NCI-H2227 (cell line): ENCODE data around the gene ASXL3.

ENCODE experiments used
- DNase-seq: peaks from one replicate; lab custom pipeline; 2025; ENCODE audit not compliant: unreplicated experiment; lab: John Stamatoyannopoulos, UW

The ASXL3 gene

DNA sequence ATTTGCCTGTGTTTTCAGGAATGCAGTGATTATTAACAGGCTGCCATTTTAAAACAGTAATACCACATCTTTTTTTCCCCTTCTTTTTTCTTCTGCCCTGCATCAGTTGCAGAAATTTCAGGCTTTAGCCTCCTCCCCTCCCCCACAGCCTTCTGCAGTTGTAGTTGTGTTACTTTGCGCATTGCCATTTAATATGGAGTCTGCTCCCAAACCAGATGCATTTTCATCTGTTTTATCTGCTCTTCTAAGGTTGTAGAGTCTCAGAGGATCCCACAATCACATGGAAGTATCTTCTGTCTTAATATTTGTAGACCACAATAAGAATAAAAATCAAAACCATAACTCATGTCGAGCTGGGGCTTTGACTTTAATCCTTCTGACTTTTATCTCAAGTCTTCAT is 3.8 kb downstream of the ASXL3 start:
- no peak for DNase-seq

DNA sequence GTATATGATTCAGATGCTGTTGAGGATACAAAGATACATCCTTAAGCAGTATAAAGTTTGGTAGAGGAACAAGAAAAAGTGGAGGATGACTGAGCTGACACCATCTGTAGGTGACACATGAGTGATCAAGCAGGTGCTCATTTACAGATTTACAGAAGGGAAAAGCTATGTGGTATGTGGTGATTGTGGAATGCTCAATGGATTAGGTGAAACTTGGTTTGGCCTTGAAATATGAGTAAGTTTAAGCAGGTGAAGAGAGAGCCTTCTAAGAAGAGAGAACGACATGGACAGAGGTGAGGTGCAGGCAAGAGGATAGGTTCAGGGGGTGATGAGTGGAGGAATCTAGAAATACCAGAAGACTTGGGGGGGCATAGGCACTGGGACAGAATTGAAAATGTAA is 5.9 kb downstream of the ASXL3 start:
- no peak for DNase-seq

DNA sequence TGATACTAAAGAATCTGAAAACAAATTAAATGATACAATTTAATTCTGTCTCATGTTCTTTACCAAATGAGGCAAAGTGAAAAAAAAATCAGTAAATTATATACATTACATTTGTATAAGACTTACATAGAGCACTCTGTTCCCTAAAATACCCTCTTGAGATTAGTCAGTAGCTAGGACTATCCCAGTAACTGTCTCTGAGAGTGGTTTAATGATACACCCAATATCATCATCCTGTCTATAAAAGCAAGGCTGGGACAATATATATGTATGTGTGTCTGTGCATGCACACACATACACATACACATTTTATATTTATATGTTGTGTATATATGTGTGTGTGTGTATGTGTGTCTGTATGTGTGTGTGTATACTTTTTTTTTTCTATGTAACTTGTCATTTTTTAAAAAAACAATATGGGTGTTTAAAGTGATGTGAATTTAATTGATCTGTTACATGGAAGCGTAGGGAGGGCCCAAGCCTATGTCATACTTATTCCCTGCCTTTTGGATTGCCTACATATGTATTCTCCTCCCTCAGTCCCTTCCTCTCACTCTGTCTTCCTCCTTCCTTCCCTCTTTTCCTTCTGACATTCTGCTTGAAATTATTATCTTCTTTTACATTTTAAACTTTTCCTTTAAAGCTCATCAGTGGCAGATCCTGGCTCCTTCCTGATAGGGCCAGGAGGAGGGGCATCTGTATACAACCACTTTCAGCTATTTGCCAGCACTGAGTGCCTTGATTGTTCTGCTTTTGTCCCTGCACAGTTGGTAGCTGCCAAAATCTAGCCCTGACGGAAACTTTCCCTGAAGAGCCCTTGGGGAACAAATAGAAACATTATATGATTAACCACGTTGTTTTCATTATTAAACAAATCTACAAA is 6.8 kb downstream of the ASXL3 start:
- no peak for DNase-seq

DNA sequence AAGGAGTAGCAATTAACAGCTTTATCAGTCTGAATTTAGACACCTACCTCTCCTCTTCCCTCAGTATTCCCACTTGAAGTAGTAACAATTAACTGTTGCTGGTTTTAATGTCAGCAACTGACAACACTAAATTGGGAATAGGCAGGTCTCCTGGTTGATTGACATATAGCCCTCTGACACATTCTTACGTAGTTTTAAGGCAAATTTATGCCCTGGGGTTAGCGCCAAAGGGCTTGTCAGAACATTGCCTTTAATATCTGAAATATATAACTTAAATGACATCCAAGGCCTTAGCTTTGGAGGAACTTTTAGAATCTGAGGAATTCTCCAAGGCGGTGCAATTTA is 7.4 kb downstream of the ASXL3 start:
- no peak for DNase-seq

DNA sequence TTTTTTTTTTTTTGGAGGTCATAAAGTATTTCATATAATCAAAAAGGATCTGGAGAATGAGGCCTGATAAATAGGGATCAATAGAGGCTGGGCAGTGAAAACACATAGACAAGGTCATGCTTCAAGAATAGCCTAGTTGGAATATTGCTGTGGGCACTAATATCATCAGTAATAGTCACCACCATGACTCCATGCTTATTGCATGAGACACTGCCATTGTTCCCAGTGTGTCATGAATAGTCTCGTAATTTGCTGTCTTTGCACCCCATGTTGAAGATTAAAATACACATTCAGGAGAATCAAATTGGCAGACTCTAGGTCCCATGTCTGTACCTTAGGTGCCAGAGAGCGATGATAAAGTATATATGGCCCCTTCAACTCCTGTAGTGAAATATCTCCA is 10.3 kb downstream of the ASXL3 start:
- no peak for DNase-seq

DNA sequence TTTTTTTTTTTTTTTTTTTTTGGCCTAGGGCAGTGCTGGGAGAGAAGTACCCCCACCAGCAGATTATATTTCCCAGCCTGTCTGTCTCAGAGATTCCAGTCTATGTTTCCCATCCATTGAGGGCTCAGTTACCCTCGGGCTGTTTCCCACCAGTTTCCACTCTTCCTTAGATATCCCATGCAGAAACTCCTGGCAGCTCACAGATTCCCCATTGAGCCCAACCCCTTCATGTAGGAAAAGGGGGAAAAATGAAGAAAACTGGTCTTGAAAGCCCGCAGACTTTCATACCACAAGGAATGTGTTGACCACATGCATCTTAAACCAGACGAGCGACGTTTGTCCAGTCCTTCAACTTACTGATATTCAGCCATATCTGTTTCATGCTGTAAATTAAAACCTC is 15.2 kb downstream of the ASXL3 start:
- no peak for DNase-seq

DNA sequence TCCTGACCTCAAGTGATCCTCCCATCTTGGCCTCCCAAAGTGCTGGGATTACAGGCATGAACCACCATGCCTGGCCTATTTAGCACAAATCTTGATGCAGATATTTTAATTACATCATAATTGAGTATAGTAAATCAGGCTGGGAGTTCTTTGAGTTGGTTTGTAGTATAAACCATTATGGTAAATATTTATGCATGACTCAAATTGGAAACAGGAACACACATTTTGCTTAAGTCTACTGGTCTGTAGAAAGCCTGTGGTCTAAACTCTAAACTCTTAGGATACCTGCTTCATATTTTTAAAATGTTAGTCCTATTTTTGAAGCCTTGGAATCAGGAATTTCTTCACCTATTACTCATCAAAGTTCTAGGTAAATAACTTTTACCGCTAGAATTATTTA is 16.8 kb downstream of the ASXL3 start:
- no peak for DNase-seq

DNA sequence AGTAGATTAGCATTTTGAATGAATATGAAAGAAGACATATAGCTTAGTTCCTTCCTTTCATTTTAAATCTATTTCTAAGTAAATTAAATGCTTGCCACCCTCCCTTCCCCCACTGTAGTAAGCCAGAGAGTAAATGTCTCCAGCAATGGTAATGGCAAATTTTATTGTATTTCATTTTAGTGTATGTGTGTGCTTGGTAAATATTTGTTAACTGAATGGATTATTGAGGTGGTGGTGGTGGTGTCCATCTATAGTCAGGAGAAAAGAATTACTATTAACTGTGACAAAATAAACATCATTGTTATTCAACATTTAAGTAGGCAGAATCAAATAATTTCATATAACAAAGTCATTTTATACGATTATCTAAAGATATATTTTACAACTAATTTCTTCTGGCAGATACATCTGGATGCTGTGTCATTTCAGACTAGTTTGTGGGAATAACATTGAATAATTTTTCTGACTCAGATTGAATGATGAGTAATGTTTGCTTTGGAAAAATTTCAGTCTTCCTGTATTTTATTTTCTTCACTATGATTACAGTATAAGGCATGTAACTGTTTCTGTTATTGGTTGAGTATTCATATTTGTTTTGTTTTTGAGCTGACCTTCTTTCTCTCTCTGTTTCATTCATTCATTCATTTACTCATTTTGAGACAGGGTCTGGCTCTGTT is 18.3 kb downstream of the ASXL3 start:
- DNase-seq, result no peak

DNA sequence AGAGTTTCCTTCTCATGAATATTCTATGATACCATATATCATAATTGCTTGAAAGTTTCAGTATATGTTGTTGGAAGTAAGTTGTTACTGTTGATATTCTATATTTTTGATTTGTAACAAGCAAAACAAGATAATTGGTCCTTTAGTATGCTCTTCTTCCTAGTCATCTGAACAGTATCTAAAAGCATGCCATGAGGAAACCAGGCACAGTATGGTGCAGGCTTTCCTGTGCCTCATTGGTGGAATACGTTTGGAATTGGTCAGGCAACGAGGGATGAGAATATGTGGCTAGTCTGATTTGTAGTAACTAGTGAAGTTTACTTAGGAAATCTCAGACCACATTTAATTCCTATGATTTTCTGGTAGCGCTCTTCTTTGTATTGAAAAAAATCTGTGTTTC is 22.8 kb downstream of the ASXL3 start:
- DNase-seq, result no peak

DNA sequence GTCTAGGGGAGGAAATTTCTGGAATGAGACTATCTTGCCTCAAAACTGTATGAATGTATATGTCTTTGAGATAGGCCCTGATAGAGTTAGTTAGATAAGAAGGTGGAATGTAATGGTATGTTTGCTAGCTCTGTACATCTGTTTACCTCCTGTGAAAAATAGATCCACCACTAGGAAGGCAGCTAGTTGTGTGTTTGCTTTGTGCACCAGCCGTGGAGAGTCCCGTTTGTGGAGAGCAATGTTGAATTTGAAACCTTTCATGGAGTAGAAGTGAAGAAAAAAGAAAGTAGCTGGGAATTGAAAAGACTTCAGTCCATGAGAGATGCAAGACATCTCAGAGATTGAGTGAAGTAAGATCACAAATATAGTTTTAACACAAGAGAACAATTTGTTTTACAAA is 25.4 kb downstream of the ASXL3 start:
- DNase-seq, result no peak

DNA sequence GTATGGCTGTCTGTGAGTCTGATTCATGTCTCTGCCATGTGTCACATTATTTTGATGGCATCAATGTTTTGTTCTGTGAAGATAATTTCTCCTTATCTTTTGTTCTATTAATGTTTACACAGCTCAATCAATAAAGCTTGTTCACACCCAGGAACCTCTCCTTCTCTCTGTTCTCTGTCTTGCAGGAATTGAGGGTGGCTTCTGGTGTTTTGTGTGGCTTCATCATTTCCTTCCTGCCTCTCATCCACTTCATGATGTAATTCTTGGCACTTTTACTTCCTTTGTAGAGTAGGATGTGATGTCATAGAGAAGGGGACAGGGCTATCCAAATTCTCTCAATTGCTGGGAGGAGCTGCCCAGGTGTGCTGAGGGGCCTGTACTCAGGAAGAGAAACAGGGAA is 27.2 kb downstream of the ASXL3 start:
- no peak for DNase-seq

DNA sequence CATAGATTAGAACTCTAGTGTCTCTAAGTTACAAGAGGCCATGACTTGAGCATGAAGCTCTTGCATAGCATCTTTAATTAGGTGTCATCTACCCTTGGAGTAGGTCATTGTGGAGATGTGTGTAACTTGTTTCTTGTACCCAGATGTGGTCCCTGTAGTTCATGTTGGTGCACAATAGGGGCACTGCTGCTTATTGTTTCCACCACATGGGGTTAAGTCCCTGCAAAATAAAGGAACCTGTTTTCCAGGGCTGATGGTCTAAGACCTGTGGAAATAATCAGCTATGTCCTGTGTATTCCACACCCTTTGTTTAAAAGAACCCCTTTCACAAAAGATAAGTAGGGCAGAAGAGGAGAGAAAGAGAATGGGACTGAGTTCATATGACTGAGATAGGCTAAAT is 28.6 kb downstream of the ASXL3 start:
- no peak for DNase-seq

DNA sequence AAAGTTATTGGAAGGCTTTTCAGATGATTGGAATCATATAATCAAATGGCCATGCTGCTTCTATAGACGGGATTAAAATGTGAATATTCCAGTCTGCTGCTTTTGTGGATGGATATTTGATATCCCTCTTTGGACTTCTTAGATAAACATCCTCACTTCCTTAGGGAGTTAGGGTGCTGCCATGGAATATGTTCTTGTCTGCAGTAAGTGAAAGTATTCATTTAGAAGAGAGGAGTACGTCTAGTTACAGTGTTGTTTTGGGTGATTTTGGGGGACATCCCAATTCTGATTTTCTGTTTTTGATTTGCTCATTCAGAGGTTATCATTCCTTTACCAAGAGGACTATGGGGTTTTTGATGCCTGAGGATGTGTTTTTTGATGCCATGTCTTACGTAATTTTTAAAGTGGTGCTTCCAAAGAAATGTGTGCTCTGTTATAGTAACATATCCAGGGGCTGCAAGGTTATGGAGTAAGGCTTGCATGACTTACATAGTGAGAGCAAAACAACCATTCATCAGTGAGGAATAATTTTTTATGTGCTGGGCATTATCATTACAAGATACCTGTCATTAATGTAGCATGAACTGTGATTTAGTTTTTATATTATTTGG is 33.6 kb downstream of the ASXL3 start:
- no peak for DNase-seq

DNA sequence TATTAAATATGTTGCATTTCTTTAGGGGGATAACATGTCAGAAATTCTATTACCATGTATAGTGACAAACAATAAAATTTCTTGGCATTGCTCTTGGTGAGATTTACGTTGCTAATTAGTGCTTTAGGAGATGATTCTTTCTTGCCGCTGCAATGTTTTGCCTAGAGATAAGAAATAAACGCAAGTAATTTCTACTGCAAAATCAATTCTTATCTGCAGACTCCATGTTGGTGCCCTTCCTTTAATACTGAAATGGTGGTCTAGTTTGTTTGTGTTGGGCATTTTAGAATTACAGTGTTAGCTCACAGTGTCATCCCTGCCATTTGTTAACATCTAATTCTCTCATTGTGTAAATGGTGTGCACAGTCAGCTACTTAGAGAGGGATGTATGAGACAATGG is 34.6 kb downstream of the ASXL3 start:
- no peak for DNase-seq

DNA sequence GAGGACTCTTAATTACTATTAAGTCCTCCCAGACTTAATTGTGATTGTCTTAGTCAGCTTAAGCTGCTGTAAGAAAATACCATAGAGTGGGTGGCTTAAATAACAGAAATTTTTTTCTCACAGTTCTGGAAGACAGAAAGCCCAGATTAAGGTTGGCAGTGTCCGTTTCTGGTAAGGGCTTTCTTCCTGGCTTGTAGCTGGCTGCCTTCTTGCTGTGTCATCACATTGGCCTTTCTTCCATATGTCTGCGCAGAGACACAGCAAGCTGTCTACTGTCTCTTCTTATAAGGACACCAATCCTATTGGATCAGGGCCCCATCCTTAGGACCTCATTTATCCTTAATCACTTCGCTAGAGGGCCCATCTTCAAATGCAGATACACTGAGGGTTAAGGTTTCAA is 38.5 kb downstream of the ASXL3 start:
- no peak for DNase-seq

DNA sequence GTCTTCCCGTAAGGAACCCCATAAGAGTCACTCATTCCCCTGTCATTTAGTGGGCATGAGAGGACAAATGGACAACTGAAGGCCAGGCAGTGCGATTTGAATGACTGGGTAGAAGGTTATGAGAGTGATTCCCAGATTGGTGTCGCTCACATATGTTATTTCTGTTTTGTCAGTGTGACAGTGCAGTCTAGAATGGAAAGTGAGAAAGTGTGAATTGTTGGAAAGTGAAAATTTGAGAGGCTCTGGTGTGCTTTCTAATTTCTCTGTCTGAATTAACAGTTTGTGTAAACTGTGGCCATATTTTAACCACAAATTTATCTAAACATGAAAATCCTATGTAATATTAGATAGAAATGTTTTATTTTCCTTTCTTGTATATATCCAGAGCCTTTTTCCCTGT is 49.1 kb downstream of the ASXL3 start:
- no peak for DNase-seq

DNA sequence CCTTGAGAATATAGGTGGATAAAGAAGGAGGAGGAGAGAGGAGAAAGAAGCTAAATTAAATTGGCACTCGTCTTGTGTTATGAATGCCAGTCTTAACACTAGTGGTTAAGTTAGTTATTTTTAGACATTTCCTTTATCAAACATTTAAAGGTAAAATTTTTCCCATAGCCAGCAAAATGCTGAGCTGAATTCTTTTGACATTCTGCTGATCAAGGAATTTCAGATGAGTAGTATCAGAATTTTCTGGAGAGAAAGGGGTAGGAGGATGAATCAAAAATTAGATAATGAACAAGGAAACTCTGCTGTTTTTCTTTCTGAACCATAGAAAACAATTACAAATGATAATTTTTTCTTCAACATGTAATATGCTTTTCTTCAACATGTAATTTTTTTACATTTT is 52.5 kb downstream of the ASXL3 start:
- DNase-seq, result no peak

DNA sequence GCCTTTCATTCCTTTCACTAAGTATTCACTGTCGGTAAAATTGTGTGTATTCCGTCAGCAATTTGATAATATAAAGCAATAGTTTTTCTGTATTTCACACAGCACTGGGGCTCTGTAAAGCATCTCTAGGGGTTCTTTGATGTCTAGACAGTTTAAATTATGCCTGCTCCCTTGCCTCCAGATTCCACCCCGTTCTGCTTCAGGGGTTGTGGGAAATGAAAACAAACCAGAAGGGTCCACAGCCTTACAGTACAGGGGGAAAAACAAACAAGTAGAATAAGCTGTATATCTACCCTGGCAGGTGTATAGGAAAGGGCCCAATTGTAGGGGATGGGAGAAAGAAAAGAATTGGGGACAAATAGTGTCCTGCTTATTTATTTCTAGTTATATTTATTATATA is 63.1 kb downstream of the ASXL3 start:
- no peak for DNase-seq

DNA sequence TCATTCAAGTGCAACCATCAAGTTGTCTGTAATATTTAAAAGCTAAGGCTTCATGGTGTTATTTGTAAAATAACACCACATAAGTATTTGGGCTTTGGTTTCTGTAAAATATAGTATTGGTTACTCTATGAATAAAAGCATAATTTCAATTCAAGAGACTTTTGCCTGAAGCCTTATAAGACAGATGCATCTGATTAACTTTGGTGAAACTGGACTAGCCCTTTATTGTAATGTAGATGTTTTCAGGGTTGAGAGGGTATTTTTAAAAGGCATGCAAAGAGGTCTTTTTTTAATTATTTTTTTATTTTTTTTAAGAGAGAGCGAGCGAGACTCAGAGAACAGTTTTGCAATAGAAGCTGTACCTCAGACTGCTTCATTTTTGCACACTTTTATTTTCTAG is 66.5 kb downstream of the ASXL3 start:
- no peak for DNase-seq

DNA sequence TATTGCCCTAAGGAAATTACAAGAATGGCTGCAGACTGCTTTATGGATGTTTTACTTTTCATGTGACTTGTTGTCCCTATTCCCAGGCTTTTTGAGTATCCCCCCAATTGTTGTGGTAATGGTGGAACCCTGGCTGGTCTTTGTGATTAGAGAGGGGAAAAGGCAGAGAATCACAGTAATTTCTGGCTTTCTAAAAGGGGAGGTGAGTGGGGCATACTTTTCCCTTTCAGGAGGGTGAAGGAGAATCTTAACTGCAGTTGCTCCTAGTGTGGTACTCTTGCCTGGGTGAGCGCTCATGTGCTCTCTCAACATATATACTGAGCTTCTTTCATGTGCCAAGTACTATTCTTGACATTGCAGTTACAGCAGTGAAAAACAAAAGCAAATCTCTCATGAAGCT is 69.3 kb downstream of the ASXL3 start:
- no peak for DNase-seq

DNA sequence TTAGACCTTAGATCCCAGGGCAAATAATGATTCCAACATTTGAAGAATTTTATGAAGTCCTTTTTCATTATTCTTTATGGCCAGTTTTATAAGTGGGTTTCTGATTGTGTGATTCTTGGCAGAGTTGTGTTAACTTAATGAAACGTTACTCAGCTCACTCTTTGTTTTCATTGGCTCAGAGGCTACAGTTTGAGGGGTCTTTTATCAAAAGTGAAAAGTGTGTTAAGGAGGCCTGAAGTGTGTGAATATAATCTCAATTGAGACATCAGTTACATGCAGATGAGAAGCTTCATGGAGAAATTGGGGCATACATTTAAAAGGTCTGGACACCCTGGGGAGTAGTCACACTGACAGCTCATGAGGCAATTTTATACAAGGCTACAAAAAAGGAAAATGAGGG is 74.6 kb downstream of the ASXL3 start:
- no peak for DNase-seq

DNA sequence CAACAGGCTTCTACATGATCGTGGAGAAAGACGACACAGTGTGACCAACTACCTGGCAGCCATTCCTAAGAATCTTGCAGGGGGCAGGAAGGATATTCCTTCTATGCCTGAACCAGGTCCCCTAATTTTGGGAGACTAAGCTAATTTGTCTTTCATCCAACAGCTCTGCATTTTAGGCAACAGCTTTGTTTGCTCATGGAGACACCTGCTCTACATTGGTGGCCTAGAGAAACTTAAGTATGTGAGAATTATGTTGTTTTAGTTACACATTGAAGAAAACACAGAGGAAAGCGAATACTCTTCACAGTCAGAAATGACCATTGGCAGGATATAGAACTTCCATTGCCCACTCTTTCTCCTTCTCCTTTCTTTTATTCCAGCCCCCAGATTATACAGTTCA is 75.2 kb downstream of the ASXL3 start:
- DNase-seq, result no peak
